Lower leg skin (tissue), 4 donors: Measurements from ENCODE around the gene EFNA4. TPM values are rescaled to one million over a fixed set of nuclear protein-coding genes. Genes with fewer than 3 reads are reported as not detected.
A peak's percentile ranks its signal among the peaks of the same experiment; 100 is the strongest.

Experiments
- DNase-seq, 2 donors: peaks; one replicate each; pipeline ENCODE4 v3.0.0-alpha.2; 2019; ENCODE audit warnings: low spot score in 2 of 2
- H3K4me3 ChIP-seq: fragments of 200-600 bp; sonication (generic); 2 replicates; pipeline ENCODE4 v1.5.1; 2017; ENCODE audit warnings: mild to moderate bottlenecking, low read depth; ENCODE audit not compliant: poor library complexity, severe bottlenecking
- CTCF ChIP-seq, 3 donors: fragments of 450-650 bp; IDR thresholded peaks; one replicate each; pipeline ENCODE4 v1.5.1; 2016; ENCODE audit warnings: antibody characterized with exemption in 3 of 3, mild to moderate bottlenecking in 3 of 3, moderate library complexity in 2 of 3
- POLR2A ChIP-seq, 2 donors: fragments of 450-650 bp; IDR thresholded peaks; one replicate each; pipeline ENCODE4 v1.6.1; 2016 to 2017; ENCODE audit warnings: antibody characterized with exemption in 2 of 2, mild to moderate bottlenecking in 1 of 2, moderate library complexity in 1 of 2
- WGBS, 2 donors: methylation state at CpG; one replicate each; pipeline ENCODE4 v1.1.5; 2018; 5-methylcytosine and 5-hydroxymethylcytosine counted together
- intact Hi-C: fragments of 100-400 bp; cut with DNase I; formaldehyde crosslinking; loops from one replicate; pipeline ENCODE4 v1.15.0; 2023; ENCODE audit warnings: low total_unique reads
- total RNA-seq, 4 donors: library from RNA; depleted of rRNA; stranded (reverse); fragments of >200 nt; gene quantifications; one replicate each; pipeline ENCODE4 v1.1.0, GENCODE V29; 2016

The EFNA4 gene
- total RNA-seq, 4 donors from 2014 or later: 29.5 to 66.6 (median 52.9) TPM

- no peak overlapping the region for H3K4me3 ChIP-seq
- 84 to 95% methylated on average over 8 of the region's 8 CpGs for WGBS, 2 donors
- intact Hi-C loops: loop anchor here (10.0 kb wide), 1 partner anchor 102 kb away; the partner anchor contains the start of gene PBXIP1
- DNase-seq: no peak
- TF ChIP-seq POLR2A (IDR thresholded peaks at IDR 0.05): no peak
- TF ChIP-seq CTCF (IDR thresholded peaks at IDR 0.05): no peak
These were observed 6.4 kb upstream of the EFNA4 start for GRCh38 chr1:155057104-155057503.

GRCh38 chr1:155057788-155058211 is 5.7 kb upstream of the EFNA4 start:
- WGBS, 2 donors: 82 to 92% methylated on average over 7 to 9 of the region's 13 CpGs
- intact Hi-C loops: loop anchor here (10.0 kb wide), 1 partner anchor 103 kb away; the partner anchor contains the start of gene PBXIP1
- no peak overlapping the region for H3K4me3 ChIP-seq
- no peak for DNase-seq
- TF ChIP-seq CTCF (IDR thresholded peaks at IDR 0.05): no peak
- TF ChIP-seq POLR2A (IDR thresholded peaks at IDR 0.05): no peak

- DNase-seq: no peak
- no peak overlapping the region for H3K4me3 ChIP-seq
- intact Hi-C loops: no loop called here
- no peak for TF ChIP-seq CTCF (IDR thresholded peaks at IDR 0.05)
- no peak for TF ChIP-seq POLR2A (IDR thresholded peaks at IDR 0.05)
- 73 to 84% methylated on average over 8 of the region's 8 CpGs for WGBS, 2 donors
These were observed 2.8 kb upstream of the EFNA4 start for GRCh38 chr1:155060736-155061135.

GRCh38 chr1:155061381-155062150 is 2.0 kb upstream of the EFNA4 start:
- intact Hi-C loops: no loop called here
- WGBS, 2 donors: 38 to 42% methylated on average over 17 to 21 of the region's 21 CpGs
- peak in 1 of 3 donors; percentile 97 for TF ChIP-seq CTCF (IDR thresholded peaks at IDR 0.05)
- TF ChIP-seq POLR2A (IDR thresholded peaks at IDR 0.05): no peak

GRCh38 chr1:155062151-155062686 is 1.3 kb upstream of the EFNA4 start:
- H3K4me3 ChIP-seq: no peak overlapping the region
- intact Hi-C loops: no loop called here
- WGBS, 2 donors: 61 to 63% methylated on average over 14 to 26 of the region's 29 CpGs
- no peak for TF ChIP-seq CTCF (IDR thresholded peaks at IDR 0.05)
- no peak for TF ChIP-seq POLR2A (IDR thresholded peaks at IDR 0.05)
- no peak for DNase-seq

More at GRCh38 chr1:155061381-155062150, 2.0 kb upstream of the EFNA4 start:
- peak; percentile 82 to 97 for DNase-seq
- no peak overlapping the region for H3K4me3 ChIP-seq
